ENCODE measurements around the gene FAM118A.
"Not testable (repeated sequence)": the region's sequence is repeated elsewhere in the genome, so short reads cannot be mapped to it uniquely, and the experiment has no call there.

GRCh38 chr22:45260395-45260759 is 49.4 kb upstream of the FAM118A start:
- not testable (repeated sequence) for TF ChIP-seq POLR2A (IDR thresholded peaks at IDR 0.05; ENCODE audit: control extremely low read depth in 1 of 2, low read depth in 2 of 2, low read length in 2 of 2); GABPA (IDR thresholded peaks at IDR 0.05; ENCODE audit: borderline replicate concordance, insufficient read depth, low read length); TCF12 (IDR thresholded peaks at IDR 0.05; ENCODE audit: low read depth, low read length); POLR2AphosphoS5 (IDR thresholded peaks at IDR 0.05; ENCODE audit: low read depth, low read length); FOSL1 (IDR thresholded peaks at IDR 0.05; ENCODE audit: insufficient read depth, low read depth, low read length); EZH2 (IDR thresholded peaks at IDR 0.05; ENCODE audit: low read depth, low read length, severe bottlenecking); BRCA1 (IDR thresholded peaks at IDR 0.05; ENCODE audit: low read depth, low read length); SRF (IDR thresholded peaks at IDR 0.05; ENCODE audit: low read depth, low read length); RBBP5 (IDR thresholded peaks at IDR 0.05; ENCODE audit: borderline replicate concordance, low read depth, low read length); JUN (IDR thresholded peaks at IDR 0.05; ENCODE audit: low read depth, low read length); TEAD4 (IDR thresholded peaks at IDR 0.05; ENCODE audit: low read depth, low read length)
- TF ChIP-seq, protein P1, sequence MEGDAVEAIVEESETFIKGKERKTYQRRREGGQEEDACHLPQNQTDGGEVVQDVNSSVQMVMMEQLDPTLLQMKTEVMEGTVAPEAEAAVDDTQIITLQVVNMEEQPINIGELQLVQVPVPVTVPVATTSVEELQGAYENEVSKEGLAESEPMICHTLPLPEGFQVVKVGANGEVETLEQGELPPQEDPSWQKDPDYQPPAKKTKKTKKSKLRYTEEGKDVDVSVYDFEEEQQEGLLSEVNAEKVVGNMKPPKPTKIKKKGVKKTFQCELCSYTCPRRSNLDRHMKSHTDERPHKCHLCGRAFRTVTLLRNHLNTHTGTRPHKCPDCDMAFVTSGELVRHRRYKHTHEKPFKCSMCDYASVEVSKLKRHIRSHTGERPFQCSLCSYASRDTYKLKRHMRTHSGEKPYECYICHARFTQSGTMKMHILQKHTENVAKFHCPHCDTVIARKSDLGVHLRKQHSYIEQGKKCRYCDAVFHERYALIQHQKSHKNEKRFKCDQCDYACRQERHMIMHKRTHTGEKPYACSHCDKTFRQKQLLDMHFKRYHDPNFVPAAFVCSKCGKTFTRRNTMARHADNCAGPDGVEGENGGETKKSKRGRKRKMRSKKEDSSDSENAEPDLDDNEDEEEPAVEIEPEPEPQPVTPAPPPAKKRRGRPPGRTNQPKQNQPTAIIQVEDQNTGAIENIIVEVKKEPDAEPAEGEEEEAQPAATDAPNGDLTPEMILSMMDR (IDR thresholded peaks at IDR 0.05; ENCODE audit: control extremely low read depth in 1 of 3, insufficient read depth in 1 of 3, low read depth in 1 of 3, low read length in 3 of 3), result not testable (repeated sequence)
- TF ChIP-seq, protein P2, sequence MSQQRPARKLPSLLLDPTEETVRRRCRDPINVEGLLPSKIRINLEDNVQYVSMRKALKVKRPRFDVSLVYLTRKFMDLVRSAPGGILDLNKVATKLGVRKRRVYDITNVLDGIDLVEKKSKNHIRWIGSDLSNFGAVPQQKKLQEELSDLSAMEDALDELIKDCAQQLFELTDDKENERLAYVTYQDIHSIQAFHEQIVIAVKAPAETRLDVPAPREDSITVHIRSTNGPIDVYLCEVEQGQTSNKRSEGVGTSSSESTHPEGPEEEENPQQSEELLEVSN (IDR thresholded peaks at IDR 0.05), result not testable (repeated sequence)
